SK-N-SH (cell line): ENCODE measurements around the gene MAGI3. TPM values are rescaled to one million over a fixed set of nuclear protein-coding genes. Genes with fewer than 3 reads are reported as not detected.

Experiments used
- CTCF ChIA-PET: fragments of 300-600, 350-600 bp; formaldehyde crosslinking; extraction: SDS; loops from one replicate; lab custom pipeline; 2021; lab: Yijun Ruan, JAX
- POLR2A ChIA-PET: fragments of 350-600 bp; sonication (Branson Sonifier 250); formaldehyde crosslinking; extraction: SDS; loops from one replicate; lab custom pipeline; 2020; ENCODE audit warnings: antibody characterized with exemption, inconsistent platforms; lab: Yijun Ruan, JAX
- DNase-seq: peaks from one replicate; pipeline ENCODE4 v3.0.0; 2012
- H2AFZ ChIP-seq: fragments of 200-600 bp; sonication (generic); 2 replicates; pipeline ENCODE4 v1.8.1; 2016; ENCODE audit warnings: antibody characterized with exemption, mild to moderate bottlenecking, low read depth
- H3F3A ChIP-seq: fragments of 200-600 bp; sonication (generic); replicated peaks from 2 replicates; pipeline ENCODE3; 2016; ENCODE audit warnings: antibody characterized with exemption, mild to moderate bottlenecking; ENCODE audit not compliant: insufficient read depth
- H3K27ac ChIP-seq, 2 experiments: fragments of 200-500 bp in 1 of 2; fragments of 200-600 bp in 1 of 2; sonication (Bioruptor generic) in 1 of 2; sonication (generic), shearing (Covaris generic) in 1 of 2; 2 replicates each; pipeline versions ENCODE4 v1.5.1 to v1.6.1; 2014 to 2016; ENCODE audit warnings: low read depth in 2 of 2, inconsistent platforms in 1 of 2, low read length in 1 of 2, mild to moderate bottlenecking in 1 of 2, mixed read lengths in 1 of 2
- H3K27me3 ChIP-seq: fragments of 200-600 bp; sonication (generic), shearing (Covaris generic); 2 replicates; pipeline ENCODE4 v1.6.1; 2016; ENCODE audit warnings: mixed run types; ENCODE audit not compliant: insufficient read depth
- H3K36me3 ChIP-seq, 2 experiments: fragments of 200-500 bp in 1 of 2; fragments of 200-600 bp in 1 of 2; sonication (Bioruptor generic) in 1 of 2; sonication (generic) in 1 of 2; replicated peaks in 1 of 2; 2 replicates each; pipeline versions ENCODE3 to v1.5.1; 2014 to 2016; ENCODE audit warnings: low read length in 1 of 2, mild to moderate bottlenecking in 1 of 2; ENCODE audit not compliant: insufficient read depth in 2 of 2, control insufficient read depth in 1 of 2
- H3K4me1 ChIP-seq, 2 experiments: fragments of 200-500 bp in 1 of 2; fragments of 200-600 bp in 1 of 2; sonication (Bioruptor generic) in 1 of 2; sonication (generic), shearing (Covaris generic) in 1 of 2; 2 replicates each; pipeline versions ENCODE4 v1.5.1 to v1.6.1; 2014 to 2016; ENCODE audit warnings: low read depth in 1 of 2, low read length in 1 of 2, mixed run types in 1 of 2; ENCODE audit not compliant: insufficient read depth in 2 of 2, control insufficient read depth in 1 of 2
- H3K4me2 ChIP-seq: fragments of 200-600 bp; sonication (generic), shearing (Covaris generic); 2 replicates; pipeline ENCODE4 v1.6.1; 2017; ENCODE audit warnings: mixed run types
- H3K4me3 ChIP-seq, 2 experiments: fragments of 200-500 bp in 1 of 2; fragments of 200-600 bp in 1 of 2; sonication (Bioruptor generic) in 1 of 2; sonication (generic), shearing (Covaris generic) in 1 of 2; 2 replicates each; pipeline versions ENCODE4 v1.5.1 to v1.8.1; 2014 to 2016; ENCODE audit warnings: low read depth in 2 of 2, inconsistent platforms in 1 of 2, low read length in 1 of 2, mild to moderate bottlenecking in 1 of 2, mixed read lengths in 1 of 2, moderate library complexity in 1 of 2
- H3K79me2 ChIP-seq: fragments of 200-600 bp; sonication (generic); 2 replicates; pipeline ENCODE4 v1.8.1; 2017; ENCODE audit warnings: mild to moderate bottlenecking; ENCODE audit not compliant: insufficient read depth
- H3K9ac ChIP-seq: fragments of 200-600 bp; sonication (generic); 2 replicates; pipeline ENCODE4 v1.6.1; 2017; ENCODE audit warnings: mixed run types
- H3K9me2 ChIP-seq: fragments of 200-600 bp; sonication (generic); 2 replicates; pipeline ENCODE4 v1.6.1; 2017; ENCODE audit warnings: mixed run types
- H3K9me3 ChIP-seq: fragments of 200-600 bp; sonication (generic); 2 replicates; pipeline ENCODE4 v1.6.1; 2017; ENCODE audit warnings: mixed run types, mild to moderate bottlenecking, moderate library complexity
- H4K20me1 ChIP-seq: fragments of 200-600 bp; sonication (generic); 2 replicates; pipeline ENCODE4 v1.6.1; 2017; ENCODE audit warnings: mild to moderate bottlenecking, mixed run types; ENCODE audit not compliant: insufficient read depth
- CHD2 ChIP-seq: fragments of 150-350 bp; IDR thresholded peaks from 2 replicates; pipeline ENCODE4 v1.6.1; 2018; ENCODE audit warnings: low read length; ENCODE audit not compliant: partially characterized antibody
- EP300 ChIP-seq, 2 experiments: IDR thresholded peaks; 2 replicates each; pipeline versions ENCODE4 v1.4.0 to v1.6.1; 2012; ENCODE audit warnings: borderline replicate concordance in 1 of 2, low read depth in 1 of 2, low read length in 1 of 2
- EZH2phosphoT487 ChIP-seq: fragments of 200-600 bp; sonication (generic); IDR thresholded peaks from 2 replicates; pipeline ENCODE4 v1.6.1; 2017; ENCODE audit warnings: low read depth, mixed run types, mild to moderate bottlenecking, antibody characterized with exemption, moderate library complexity, borderline replicate concordance
- FOSL2 ChIP-seq: IDR thresholded peaks from 2 replicates; pipeline ENCODE4 v1.4.0; 2012; ENCODE audit warnings: low read depth, mild to moderate bottlenecking, moderate library complexity, borderline replicate concordance
- FOXJ3 ChIP-seq: sonication (generic); formaldehyde crosslinking; IDR thresholded peaks from 2 replicates; pipeline ENCODE4 v1.5.1; 2020; ENCODE audit warnings: mild to moderate bottlenecking, missing genetic modification reagents
- FOXM1 ChIP-seq: IDR thresholded peaks from 2 replicates; pipeline ENCODE4 v1.4.0; 2012; ENCODE audit warnings: low read depth, mild to moderate bottlenecking
- GABPA ChIP-seq: IDR thresholded peaks from 2 replicates; pipeline ENCODE4 v1.4.0; 2012; ENCODE audit warnings: low read depth, mild to moderate bottlenecking
- GATA2 ChIP-seq: sonication (generic); formaldehyde crosslinking; IDR thresholded peaks from 2 replicates; pipeline ENCODE4 v1.5.0; 2020; ENCODE audit warnings: mild to moderate bottlenecking, missing genetic modification reagents
- JUND ChIP-seq: IDR thresholded peaks from 2 replicates; pipeline ENCODE4 v1.4.0; 2012
- MEF2A ChIP-seq: IDR thresholded peaks from 2 replicates; pipeline ENCODE4 v1.4.0; 2012; ENCODE audit warnings: low read depth, borderline replicate concordance
- MXI1 ChIP-seq: IDR thresholded peaks from 2 replicates; pipeline ENCODE4 v1.6.1; 2012; ENCODE audit warnings: mild to moderate bottlenecking, low read depth, low read length, improper control_type of control experiment
- NFIC ChIP-seq: IDR thresholded peaks from 2 replicates; pipeline ENCODE4 v1.4.0; 2012; ENCODE audit warnings: borderline replicate concordance
- NRF1 ChIP-seq: IDR thresholded peaks from 2 replicates; pipeline ENCODE4 v1.6.1; 2012; ENCODE audit warnings: low read depth, mild to moderate bottlenecking, low read length
- POLR2AphosphoS5 ChIP-seq: IDR thresholded peaks from 2 replicates; pipeline ENCODE4 v1.6.1; 2012; ENCODE audit warnings: low read depth, low read length
- RAD21 ChIP-seq: IDR thresholded peaks from 2 replicates; pipeline ENCODE4 v1.6.1; 2012; ENCODE audit warnings: mild to moderate bottlenecking, low read length
- RCOR1 ChIP-seq: fragments of 150-350 bp; IDR thresholded peaks from 2 replicates; pipeline ENCODE4 v1.6.1; 2017; ENCODE audit warnings: antibody characterized with exemption, low read length
- REST ChIP-seq: IDR thresholded peaks from 2 replicates; pipeline ENCODE4 v1.6.1; 2012; ENCODE audit warnings: mild to moderate bottlenecking, low read depth, low read length, moderate library complexity
- RFX5 ChIP-seq: IDR thresholded peaks from 2 replicates; pipeline ENCODE4 v1.6.1; 2012; ENCODE audit warnings: mild to moderate bottlenecking, improper control_type of control experiment, low read length
- RXRA ChIP-seq: IDR thresholded peaks from 2 replicates; pipeline ENCODE4 v1.4.0; 2012; ENCODE audit warnings: low read depth, mild to moderate bottlenecking, borderline replicate concordance
- SIN3A ChIP-seq: IDR thresholded peaks from 2 replicates; pipeline ENCODE4 v1.6.1; 2012; ENCODE audit warnings: low read depth, mild to moderate bottlenecking, low read length, moderate library complexity, borderline replicate concordance
- SMC3 ChIP-seq: IDR thresholded peaks from 2 replicates; pipeline ENCODE4 v1.6.1; 2012; ENCODE audit warnings: low read depth, low read length, improper control_type of control experiment
- TAF1 ChIP-seq: IDR thresholded peaks from 2 replicates; pipeline ENCODE4 v1.6.1; 2012; ENCODE audit warnings: low read depth, mild to moderate bottlenecking, low read length, moderate library complexity, borderline replicate concordance
- TCF12 ChIP-seq: IDR thresholded peaks from 2 replicates; pipeline ENCODE4 v1.4.0; 2012
- TEAD4 ChIP-seq: IDR thresholded peaks from 2 replicates; pipeline ENCODE4 v1.4.0; 2012; ENCODE audit warnings: mild to moderate bottlenecking, borderline replicate concordance; ENCODE audit not compliant: insufficient read depth
- USF2 ChIP-seq: fragments of 150-350 bp; IDR thresholded peaks from 2 replicates; pipeline ENCODE4 v1.6.1; 2017; ENCODE audit warnings: antibody characterized with exemption, low read length, low read depth, borderline replicate concordance
- WGBS: methylation state at CpG from one replicate; pipeline ENCODE4 v1.1.6; 2017; ENCODE audit warnings: low lambda C conversion rate; 5-methylcytosine and 5-hydroxymethylcytosine counted together
- polyA plus RNA-seq, 3 experiments: library from polyadenylated mRNA; depleted of rRNA; stranded (reverse); fragments of >200 nt; gene quantifications; 2 replicates each; pipeline ENCODE4 v1.2.3, GENCODE V29; 2012
- TF ChIP-seq, protein P1 (sequence below): IDR thresholded peaks from 2 replicates; pipeline ENCODE4 v1.4.0; 2012; ENCODE audit warnings: low read depth, borderline replicate concordance
- TF ChIP-seq, protein P2 (sequence below): fragments of 150-350 bp; IDR thresholded peaks from 2 replicates; pipeline ENCODE4 v1.6.1; 2016; ENCODE audit warnings: mild to moderate bottlenecking, low read depth, low read length
- TF ChIP-seq, protein P3 (sequence below): IDR thresholded peaks from 2 replicates; pipeline ENCODE4 v1.4.0; 2012; ENCODE audit warnings: low read depth

The MAGI3 gene
- polyA plus RNA-seq, 1 of the 3 experiments (the other 2 are of a cell fraction) = 2.9 TPM

DNA sequence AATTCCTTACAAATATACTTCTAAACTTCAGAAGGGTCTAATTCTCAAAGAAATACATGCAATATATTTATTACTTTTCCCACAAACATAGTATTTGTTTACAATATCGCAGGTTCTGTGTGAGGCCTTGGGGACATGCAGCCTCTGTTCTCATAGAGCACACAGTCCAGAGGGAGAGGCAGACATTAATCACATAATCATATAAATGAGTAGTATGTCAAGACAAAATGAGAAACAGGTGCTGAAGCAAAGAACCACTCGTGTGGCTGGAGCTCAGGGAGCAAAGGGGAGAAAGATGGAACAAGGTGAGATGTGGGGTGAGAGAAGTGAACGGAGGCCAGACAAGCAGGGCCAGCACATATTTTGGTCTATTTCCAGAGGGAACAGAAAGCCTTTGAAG is 26.4 kb upstream of the MAGI3 start:
- Histone ChIP-seq H3K9ac (no peak overlapping the region), H3K9me2 (no peaks in the 10 kb centered on the region), H3K4me1 (peaks cover 0 to 16% of the 10 kb centered on the region in 2 experiments; a peak in 2 of 4 replicates), H2AFZ (no peak overlapping the region), H3K79me2 (no peaks in the 10 kb centered on the region), H3K36me3 (no peaks in the 10 kb centered on the region), H3K27ac (peak overlapping the region in 1 of 2 experiments; percentile 95; a peak in 2 of 4 replicates), H3K9me3 (no peaks in the 10 kb centered on the region), H3F3A (no peaks in the 10 kb centered on the region), H4K20me1 (no peaks in the 10 kb centered on the region), H3K4me2 (no peak overlapping the region), H3K27me3 (no peaks in the 10 kb centered on the region), H3K4me3 (no peak overlapping the region)
- 43% methylated on average over 3 of the region's 3 CpGs for WGBS
- TF ChIP-seq NRF1 (no peak), JUND (no peak), EP300 (IDR thresholded peaks at IDR 0.05; ENCODE audit: borderline replicate concordance in 1 of 2, low read depth in 1 of 2, low read length in 1 of 2) (peak in 1 of 2 experiments; percentile 74; a peak in 1 of 4 replicates), TCF12 (no peak; the same call in 1 of the 2 replicates), MEF2A (no peak), POLR2AphosphoS5 (no peak), RCOR1 (peak; percentile 68; the same call in 1 of the 2 replicates), RXRA (no peak), EZH2phosphoT487 (no peak), CHD2 (peak; percentile 42), TEAD4 (no peak), FOXJ3 (peak; percentile 73), REST (no peak), RAD21 (peak; percentile 25; the same call in 1 of the 2 replicates), SIN3A (no peak), FOXM1 (no peak), NFIC (no peak), FOSL2 (no peak), USF2 (no peak), MXI1 (no peak), RFX5 (no peak), GATA2 (CRISPR knock-in tag) (peak; percentile 33; the same call in 1 of the 2 replicates), SMC3 (no peak), TAF1 (no peak), GABPA (no peak)
- TF ChIP-seq, protein P1, sequence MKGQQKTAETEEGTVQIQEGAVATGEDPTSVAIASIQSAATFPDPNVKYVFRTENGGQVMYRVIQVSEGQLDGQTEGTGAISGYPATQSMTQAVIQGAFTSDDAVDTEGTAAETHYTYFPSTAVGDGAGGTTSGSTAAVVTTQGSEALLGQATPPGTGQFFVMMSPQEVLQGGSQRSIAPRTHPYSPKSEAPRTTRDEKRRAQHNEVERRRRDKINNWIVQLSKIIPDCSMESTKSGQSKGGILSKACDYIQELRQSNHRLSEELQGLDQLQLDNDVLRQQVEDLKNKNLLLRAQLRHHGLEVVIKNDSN = no peak
- TF ChIP-seq, protein P2, sequence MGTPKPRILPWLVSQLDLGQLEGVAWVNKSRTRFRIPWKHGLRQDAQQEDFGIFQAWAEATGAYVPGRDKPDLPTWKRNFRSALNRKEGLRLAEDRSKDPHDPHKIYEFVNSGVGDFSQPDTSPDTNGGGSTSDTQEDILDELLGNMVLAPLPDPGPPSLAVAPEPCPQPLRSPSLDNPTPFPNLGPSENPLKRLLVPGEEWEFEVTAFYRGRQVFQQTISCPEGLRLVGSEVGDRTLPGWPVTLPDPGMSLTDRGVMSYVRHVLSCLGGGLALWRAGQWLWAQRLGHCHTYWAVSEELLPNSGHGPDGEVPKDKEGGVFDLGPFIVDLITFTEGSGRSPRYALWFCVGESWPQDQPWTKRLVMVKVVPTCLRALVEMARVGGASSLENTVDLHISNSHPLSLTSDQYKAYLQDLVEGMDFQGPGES = no peak
- TF ChIP-seq, protein P3, sequence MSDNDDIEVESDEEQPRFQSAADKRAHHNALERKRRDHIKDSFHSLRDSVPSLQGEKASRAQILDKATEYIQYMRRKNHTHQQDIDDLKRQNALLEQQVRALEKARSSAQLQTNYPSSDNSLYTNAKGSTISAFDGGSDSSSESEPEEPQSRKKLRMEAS = no peak
- peak; percentile 46 for DNase-seq
- ChIA-PET POLR2A (interaction anchor here (1.5 kb wide), 1 partner anchor 25 kb away, joined by 5 read pairs; no protein-coding TSS in a partner anchor), CTCF (no interaction called here)
